Measurements from ENCODE around the gene SLC4A4.

GRCh38 chr4:71360844-71361243 lies 22.0 kb downstream of the SLC4A4 start:
- TF ChIP-seq RAD21 (IDR thresholded peaks at IDR 0.05; ENCODE audit: low read depth): no peak
- TF ChIP-seq TAF1 (IDR thresholded peaks at IDR 0.05; ENCODE audit: low read depth): no peak
- no peak for TF ChIP-seq CEBPB (IDR thresholded peaks at IDR 0.05)
